ENCODE measurements around the gene SRPK2. TPM values are rescaled to one million over a fixed set of nuclear protein-coding genes. Genes with fewer than 3 reads are reported as not detected.

Gene SRPK2
- total RNA-seq, 1 experiment from 2014 or later: 59.8 TPM

- Histone ChIP-seq H3K27ac (ENCODE audit: low read depth, low read length, poor library complexity, severe bottlenecking) (no peak overlapping the region), H3K36me3 (ENCODE audit: insufficient read depth, low read length, poor library complexity, severe bottlenecking) (peaks cover 55% of the 10 kb centered on the region), H3K4me3 (ENCODE audit: low read depth, low read length, poor library complexity, severe bottlenecking) (no peak overlapping the region), H3K9me3 (ENCODE audit: low read depth, low read length, poor library complexity, severe bottlenecking) (no peaks in the 10 kb centered on the region), H3K4me1 (ENCODE audit: insufficient read depth, low read length, poor library complexity, severe bottlenecking) (no peaks in the 10 kb centered on the region), H3K27me3 (replicated peaks; ENCODE audit: insufficient read depth, low read depth, low read length, poor library complexity) (no peaks in the 10 kb centered on the region)
- ChIA-PET POLR2A (ENCODE audit: low non-redundant PET) (no interaction called here), CTCF (no interaction called here)
- no TSS peak for BruUV-seq (replicated peaks)
- intact Hi-C loops (cut with micrococcal nuclease; ENCODE audit: unreplicated experiment): no loop called here
- DNase-seq (ENCODE audit: low spot score): no peak
- no peak for TF ChIP-seq EZH2 (IDR thresholded peaks at IDR 0.05; ENCODE audit: borderline replicate concordance, low read depth, low read length, poor library complexity, severe bottlenecking)
- TF ChIP-seq, protein P1, sequence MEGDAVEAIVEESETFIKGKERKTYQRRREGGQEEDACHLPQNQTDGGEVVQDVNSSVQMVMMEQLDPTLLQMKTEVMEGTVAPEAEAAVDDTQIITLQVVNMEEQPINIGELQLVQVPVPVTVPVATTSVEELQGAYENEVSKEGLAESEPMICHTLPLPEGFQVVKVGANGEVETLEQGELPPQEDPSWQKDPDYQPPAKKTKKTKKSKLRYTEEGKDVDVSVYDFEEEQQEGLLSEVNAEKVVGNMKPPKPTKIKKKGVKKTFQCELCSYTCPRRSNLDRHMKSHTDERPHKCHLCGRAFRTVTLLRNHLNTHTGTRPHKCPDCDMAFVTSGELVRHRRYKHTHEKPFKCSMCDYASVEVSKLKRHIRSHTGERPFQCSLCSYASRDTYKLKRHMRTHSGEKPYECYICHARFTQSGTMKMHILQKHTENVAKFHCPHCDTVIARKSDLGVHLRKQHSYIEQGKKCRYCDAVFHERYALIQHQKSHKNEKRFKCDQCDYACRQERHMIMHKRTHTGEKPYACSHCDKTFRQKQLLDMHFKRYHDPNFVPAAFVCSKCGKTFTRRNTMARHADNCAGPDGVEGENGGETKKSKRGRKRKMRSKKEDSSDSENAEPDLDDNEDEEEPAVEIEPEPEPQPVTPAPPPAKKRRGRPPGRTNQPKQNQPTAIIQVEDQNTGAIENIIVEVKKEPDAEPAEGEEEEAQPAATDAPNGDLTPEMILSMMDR (conservative IDR thresholded peaks at IDR 0.05; ENCODE audit: low read depth, low read length): no peak
Observed at GRCh38 chr7:105067691-105068090, 321.0 kb downstream of the SRPK2 start.

Other genes starting within 250 kb of the SRPK2 start
- gene PUS7, start 133.3 kb upstream of the SRPK2 start, total RNA-seq (2021): 36.6 and 40.8 TPM in 2 replicates
- 32.3 and 34.9 TPM in 2 replicates for gene RINT1, start 143.3 kb upstream of the SRPK2 start, total RNA-seq (2021)
- not detected in 2 replicates for gene EFCAB10, start 192.6 kb upstream of the SRPK2 start, total RNA-seq (2021)